Measurements from ENCODE around the gene CEBPA. TPM values are rescaled to one million over a fixed set of nuclear protein-coding genes. Genes with fewer than 3 reads are reported as not detected.
A peak's percentile ranks its signal among the peaks of the same experiment; 100 is the strongest.

The CEBPA gene
- total and polyA plus RNA-seq, 7 donors, result 5.8 to 50.7 (median 9.8) TPM

GRCh38 chr19:33294058-33294798, 8.1 kb downstream of the CEBPA start:
- peak overlapping the region; percentile 86 for H3K27ac ChIP-seq
- peaks cover 18% of the 10 kb centered on the region for H3K4me1 ChIP-seq
- ATAC-seq (peak in 3 of 4 donors; percentile 4 to 36 (median 18)), DNase-seq (peak in 1 of 2 donors; percentile 32)
- H3K4me3 ChIP-seq, result peak overlapping the region; percentile 30
- no peaks in the 10 kb centered on the region for H3K27me3 ChIP-seq (ENCODE audit: insufficient read depth in 3 of 3, low read length in 2 of 3)
- no peaks in the 10 kb centered on the region for H3K36me3 ChIP-seq (ENCODE audit: insufficient read depth in 1 of 2, low read depth in 1 of 2)
- intact Hi-C loops (cut with DNase I), result no loop called here
- WGBS, 3 donors, result 81 to 84% (median 82%) methylated on average over 13 of the region's 13 CpGs
- H3K9me3 ChIP-seq, result peaks cover 2% of the 10 kb centered on the region
- TF ChIP-seq, protein P1, sequence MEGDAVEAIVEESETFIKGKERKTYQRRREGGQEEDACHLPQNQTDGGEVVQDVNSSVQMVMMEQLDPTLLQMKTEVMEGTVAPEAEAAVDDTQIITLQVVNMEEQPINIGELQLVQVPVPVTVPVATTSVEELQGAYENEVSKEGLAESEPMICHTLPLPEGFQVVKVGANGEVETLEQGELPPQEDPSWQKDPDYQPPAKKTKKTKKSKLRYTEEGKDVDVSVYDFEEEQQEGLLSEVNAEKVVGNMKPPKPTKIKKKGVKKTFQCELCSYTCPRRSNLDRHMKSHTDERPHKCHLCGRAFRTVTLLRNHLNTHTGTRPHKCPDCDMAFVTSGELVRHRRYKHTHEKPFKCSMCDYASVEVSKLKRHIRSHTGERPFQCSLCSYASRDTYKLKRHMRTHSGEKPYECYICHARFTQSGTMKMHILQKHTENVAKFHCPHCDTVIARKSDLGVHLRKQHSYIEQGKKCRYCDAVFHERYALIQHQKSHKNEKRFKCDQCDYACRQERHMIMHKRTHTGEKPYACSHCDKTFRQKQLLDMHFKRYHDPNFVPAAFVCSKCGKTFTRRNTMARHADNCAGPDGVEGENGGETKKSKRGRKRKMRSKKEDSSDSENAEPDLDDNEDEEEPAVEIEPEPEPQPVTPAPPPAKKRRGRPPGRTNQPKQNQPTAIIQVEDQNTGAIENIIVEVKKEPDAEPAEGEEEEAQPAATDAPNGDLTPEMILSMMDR (IDR thresholded peaks at IDR 0.05), result no peak

DNA sequence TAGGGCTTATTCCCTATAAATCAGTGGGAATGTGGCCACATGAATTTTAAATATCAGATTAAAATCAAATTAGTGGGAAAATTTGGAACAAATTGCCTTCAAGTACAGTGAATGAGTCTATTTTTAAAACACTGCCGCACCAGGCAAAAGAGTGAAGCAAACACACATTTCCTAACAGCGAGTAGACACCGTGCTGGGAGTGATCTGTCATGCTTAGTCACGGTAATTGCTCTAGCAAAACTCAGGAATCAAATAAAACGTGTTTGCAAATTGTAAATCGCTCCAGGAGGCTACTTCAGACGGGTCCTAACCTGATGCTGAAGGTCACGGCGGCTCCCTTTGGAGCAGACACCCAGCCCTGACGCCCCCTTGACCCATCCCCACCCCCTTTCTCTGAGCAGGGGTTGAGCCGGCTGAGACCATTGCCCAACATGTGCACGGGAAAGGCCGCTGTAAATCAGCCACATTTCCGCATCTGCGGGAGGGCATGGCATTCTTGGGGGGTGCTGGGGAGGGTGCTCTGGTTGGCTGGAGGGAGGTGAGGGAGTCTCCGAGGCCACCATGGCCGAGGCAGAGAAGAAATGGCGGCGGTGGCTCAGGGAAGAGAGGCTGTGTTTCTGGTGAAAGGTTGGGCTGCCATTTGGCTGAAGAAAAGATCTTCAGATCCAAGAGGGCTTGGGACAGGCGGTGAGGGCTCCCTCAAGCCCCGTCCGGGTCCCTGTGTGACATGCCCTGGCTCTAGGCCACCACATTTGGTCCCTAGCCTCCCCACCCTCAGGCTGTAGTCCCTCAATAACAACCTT, 8.9 kb downstream of the CEBPA start:
- ATAC-seq, result peak; percentile 83 to 95 (median 88)
- peak overlapping the region; percentile 86 for H3K27ac ChIP-seq
- no peaks in the 10 kb centered on the region for H3K36me3 ChIP-seq (ENCODE audit: insufficient read depth in 1 of 2, low read depth in 1 of 2)
- no peaks in the 10 kb centered on the region for H3K27me3 ChIP-seq (ENCODE audit: insufficient read depth in 3 of 3, low read length in 2 of 3)
- H3K4me1 ChIP-seq, result peaks cover 18% of the 10 kb centered on the region
- H3K4me3 ChIP-seq, result peak overlapping the region; percentile 30
- DNase-seq, result peak; percentile 46 to 68
- WGBS, 3 donors, result 20 to 35% (median 20%) methylated on average over 19 to 22 of the region's 22 CpGs
- H3K9me3 ChIP-seq, result peaks cover 10% of the 10 kb centered on the region
- TF ChIP-seq, protein P1 (IDR thresholded peaks at IDR 0.05), result no peak
- intact Hi-C loops (cut with DNase I), result no loop called here

DNA sequence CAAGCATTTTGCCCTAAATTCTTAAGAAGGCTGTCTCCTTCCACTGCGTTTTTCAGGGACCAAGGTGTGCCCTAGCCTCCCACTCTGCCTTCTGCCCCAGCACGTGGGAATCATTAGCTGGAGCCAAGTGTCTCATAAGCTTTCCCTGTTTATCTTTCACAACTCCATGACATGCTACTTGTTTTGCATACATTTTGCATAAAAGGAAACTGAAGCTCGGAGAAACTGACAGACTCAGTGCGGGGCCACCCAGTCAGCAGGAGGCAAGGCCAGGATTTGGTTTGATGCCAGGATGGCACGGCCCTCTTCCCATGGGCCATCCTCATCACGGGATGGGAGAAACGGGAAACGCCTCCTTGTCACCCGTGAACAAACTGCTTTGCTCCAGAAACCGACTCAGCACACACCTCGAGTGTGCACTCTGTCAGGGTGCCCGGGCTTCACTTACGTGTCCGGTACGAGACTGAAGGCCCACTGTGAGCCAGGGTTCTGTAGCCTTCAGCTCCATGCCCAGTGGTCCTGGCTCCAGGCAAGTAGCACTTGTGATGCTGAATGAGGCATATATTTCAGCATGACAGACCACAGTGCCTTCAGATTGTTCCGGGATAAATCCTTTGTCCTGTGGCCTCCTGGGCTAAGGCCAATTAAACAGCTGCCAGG, 9.6 kb downstream of the CEBPA start:
- peak in 1 of 2 donors; percentile 65 for DNase-seq
- TF ChIP-seq, protein P1 (IDR thresholded peaks at IDR 0.05), result no peak

DNA sequence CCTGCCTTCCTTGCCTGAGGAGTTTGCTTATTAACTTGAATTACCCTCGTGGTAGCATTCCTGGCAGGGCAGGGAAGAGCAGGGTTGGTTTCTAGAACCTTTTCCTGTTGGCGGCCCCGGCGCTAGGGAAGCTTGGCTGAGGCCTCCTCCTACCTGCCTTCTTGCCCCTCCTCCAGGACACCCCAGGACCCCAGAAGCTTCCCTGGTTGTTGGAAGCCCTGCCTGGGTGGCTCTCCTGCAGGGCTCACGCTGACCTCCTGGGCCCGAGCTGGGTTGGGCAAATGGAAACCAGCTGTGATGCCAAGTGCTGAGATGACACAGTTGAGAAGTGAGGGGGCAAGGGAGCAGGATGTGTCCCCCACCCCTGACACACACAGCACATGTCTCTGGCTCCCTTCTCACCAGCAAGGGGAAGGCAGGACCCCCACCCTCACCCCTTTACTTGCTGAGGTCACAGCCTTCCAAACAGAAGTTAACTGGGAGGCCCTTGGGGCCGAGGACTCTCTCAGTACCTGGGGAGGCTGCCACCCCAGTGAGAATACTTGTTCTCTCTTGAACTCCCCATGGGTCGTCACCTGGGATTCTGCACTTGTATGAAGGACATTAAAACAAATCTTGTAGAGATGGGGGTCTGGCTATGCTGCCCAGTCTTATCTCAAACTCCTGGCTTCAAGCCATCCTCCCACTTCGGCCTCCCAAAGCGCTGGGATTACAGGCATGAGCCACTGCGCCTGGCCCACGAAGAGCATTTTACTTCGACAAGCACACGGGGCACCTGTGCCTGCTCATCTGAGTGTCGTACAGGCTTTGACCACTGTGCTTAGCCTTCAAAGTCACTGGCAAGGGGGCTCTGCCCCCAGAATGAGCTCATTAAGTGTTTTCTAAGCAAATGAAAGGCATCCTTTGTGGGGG, 10.5 kb downstream of the CEBPA start:
- DNase-seq, result peak in 1 of 2 donors; percentile 44
- no peaks in the 10 kb centered on the region for H3K27me3 ChIP-seq (ENCODE audit: insufficient read depth in 3 of 3, low read length in 2 of 3)
- intact Hi-C loops (cut with DNase I), result no loop called here

More for the DNA sequence above, 9.6 kb downstream of the CEBPA start:
- no peaks in the 10 kb centered on the region for H3K36me3 ChIP-seq (ENCODE audit: insufficient read depth in 1 of 2, low read depth in 1 of 2)
- peak overlapping the region; percentile 86 for H3K27ac ChIP-seq
- WGBS, 3 donors, result 41 to 56% (median 45%) methylated on average over 16 of the region's 16 CpGs
- peaks cover 18% of the 10 kb centered on the region for H3K4me1 ChIP-seq
- H3K9me3 ChIP-seq, result peaks cover 15% of the 10 kb centered on the region
- ATAC-seq, result peak; percentile 37 to 60 (median 45)
- H3K27me3 ChIP-seq (ENCODE audit: insufficient read depth in 3 of 3, low read length in 2 of 3), result no peaks in the 10 kb centered on the region
- H3K4me3 ChIP-seq, result peak overlapping the region; percentile 28
- intact Hi-C loops (cut with DNase I), result no loop called here

More for the DNA sequence above, 10.5 kb downstream of the CEBPA start:
- TF ChIP-seq, protein P1 (IDR thresholded peaks at IDR 0.05), result no peak
- no peak for ATAC-seq
- Histone ChIP-seq H3K27ac (no peak overlapping the region), H3K36me3 (ENCODE audit: insufficient read depth in 1 of 2, low read depth in 1 of 2) (no peaks in the 10 kb centered on the region), H3K4me1 (peaks cover 18% of the 10 kb centered on the region), H3K9me3 (peaks cover 15% of the 10 kb centered on the region), H3K4me3 (no peak overlapping the region)
- WGBS, 3 donors, result 77 to 81% (median 78%) methylated on average over 15 of the region's 15 CpGs

All from psoas muscle (tissue), 8 donors.